ENCODE results near the gene TUT4. TPM values are rescaled to one million over a fixed set of nuclear protein-coding genes. Genes with fewer than 3 reads are reported as not detected.

Gene TUT4
- total RNA-seq, 2 donors from 2014 or later = 20.0 to 27.4 TPM

DNA sequence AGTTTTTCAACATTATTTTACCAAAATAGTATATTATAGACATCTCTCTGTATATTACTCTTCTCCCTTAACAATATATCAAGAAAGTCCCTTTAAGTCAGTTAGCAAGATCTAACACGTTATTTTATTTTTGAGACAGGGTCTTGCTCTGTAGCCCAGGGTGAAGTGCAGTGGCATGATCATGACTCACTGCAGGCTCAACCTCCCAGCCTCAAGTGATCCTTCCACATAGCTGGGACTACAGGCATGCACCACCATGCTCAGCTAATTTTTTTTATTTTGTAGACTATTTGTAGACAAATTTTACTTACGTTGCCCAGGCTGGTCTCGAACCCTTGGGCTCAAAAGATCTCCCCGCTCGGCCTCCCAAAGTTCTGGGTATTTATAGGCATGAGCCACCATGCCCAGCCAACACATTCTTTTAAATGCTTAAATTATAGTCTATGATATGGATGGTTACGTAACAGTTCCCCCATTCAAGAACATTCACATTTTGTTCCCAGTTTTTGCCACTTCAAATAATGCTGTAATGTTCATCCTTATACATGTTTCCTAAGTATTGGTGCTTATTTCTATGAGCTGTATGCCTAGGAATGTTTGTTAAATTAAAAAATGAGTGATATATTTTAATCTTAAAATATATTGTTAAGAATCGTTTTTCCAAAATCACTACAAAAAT, 70.4 kb downstream of the TUT4 start:
- intact Hi-C loops (cut with DNase I) = no loop called here
- H3K36me3 ChIP-seq = no peaks in the 10 kb centered on the region

DNA sequence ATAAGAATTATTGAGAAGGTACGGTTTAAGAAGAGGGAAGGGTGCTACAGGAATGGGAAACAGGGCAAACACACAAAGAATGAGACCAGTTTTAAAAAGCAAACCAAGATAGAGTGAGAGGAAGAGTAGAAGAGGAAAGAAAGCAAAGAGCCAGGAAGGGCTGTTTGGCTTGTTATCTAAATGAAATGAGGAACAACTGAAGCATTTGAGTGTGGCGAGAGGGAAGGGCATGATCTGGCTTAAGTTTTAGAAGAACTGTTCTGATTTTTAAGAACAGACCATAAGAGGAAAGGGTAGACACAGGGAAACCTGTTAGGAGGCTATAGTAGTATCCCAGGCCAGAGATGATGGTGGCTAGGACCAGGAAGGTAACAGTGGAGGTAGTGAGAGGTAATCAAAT, 73.8 kb downstream of the TUT4 start:
- no peaks in the 10 kb centered on the region for H3K9me3 ChIP-seq
- H3K4me3 ChIP-seq = no peak overlapping the region
- no peaks in the 10 kb centered on the region for H3K36me3 ChIP-seq
- H3K4me1 ChIP-seq = no peaks in the 10 kb centered on the region
- DNase-seq = no peak
- H3K27me3 ChIP-seq = no peaks in the 10 kb centered on the region
- no peak overlapping the region for H3K27ac ChIP-seq
- TF ChIP-seq, protein P1, sequence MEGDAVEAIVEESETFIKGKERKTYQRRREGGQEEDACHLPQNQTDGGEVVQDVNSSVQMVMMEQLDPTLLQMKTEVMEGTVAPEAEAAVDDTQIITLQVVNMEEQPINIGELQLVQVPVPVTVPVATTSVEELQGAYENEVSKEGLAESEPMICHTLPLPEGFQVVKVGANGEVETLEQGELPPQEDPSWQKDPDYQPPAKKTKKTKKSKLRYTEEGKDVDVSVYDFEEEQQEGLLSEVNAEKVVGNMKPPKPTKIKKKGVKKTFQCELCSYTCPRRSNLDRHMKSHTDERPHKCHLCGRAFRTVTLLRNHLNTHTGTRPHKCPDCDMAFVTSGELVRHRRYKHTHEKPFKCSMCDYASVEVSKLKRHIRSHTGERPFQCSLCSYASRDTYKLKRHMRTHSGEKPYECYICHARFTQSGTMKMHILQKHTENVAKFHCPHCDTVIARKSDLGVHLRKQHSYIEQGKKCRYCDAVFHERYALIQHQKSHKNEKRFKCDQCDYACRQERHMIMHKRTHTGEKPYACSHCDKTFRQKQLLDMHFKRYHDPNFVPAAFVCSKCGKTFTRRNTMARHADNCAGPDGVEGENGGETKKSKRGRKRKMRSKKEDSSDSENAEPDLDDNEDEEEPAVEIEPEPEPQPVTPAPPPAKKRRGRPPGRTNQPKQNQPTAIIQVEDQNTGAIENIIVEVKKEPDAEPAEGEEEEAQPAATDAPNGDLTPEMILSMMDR (IDR thresholded peaks at IDR 0.05) = no peak
- intact Hi-C loops (cut with DNase I) = no loop called here
- no peak overlapping the region for H3K9ac ChIP-seq (ENCODE audit: low read depth in 2 of 2, low read length in 2 of 2)

More for the DNA sequence above, 70.4 kb downstream of the TUT4 start:
- TF ChIP-seq, protein P1 (IDR thresholded peaks at IDR 0.05) = no peak
- Histone ChIP-seq H3K27ac (no peak overlapping the region), H3K9ac (ENCODE audit: low read depth in 2 of 2, low read length in 2 of 2) (no peak overlapping the region), H3K9me3 (no peaks in the 10 kb centered on the region), H3K4me1 (no peaks in the 10 kb centered on the region), H3K4me3 (no peak overlapping the region), H3K27me3 (no peaks in the 10 kb centered on the region)
- no peak for DNase-seq

GRCh38 chr1:52477876-52478275, 75.0 kb downstream of the TUT4 start:
- Histone ChIP-seq H3K27ac (no peak overlapping the region), H3K4me3 (no peak overlapping the region), H3K9ac (ENCODE audit: low read depth in 2 of 2, low read length in 2 of 2) (no peak overlapping the region), H3K4me1 (no peaks in the 10 kb centered on the region), H3K27me3 (no peaks in the 10 kb centered on the region), H3K36me3 (no peaks in the 10 kb centered on the region), H3K9me3 (no peaks in the 10 kb centered on the region)
- TF ChIP-seq, protein P1 (IDR thresholded peaks at IDR 0.05) = no peak
- DNase-seq = no peak
- intact Hi-C loops (cut with DNase I) = no loop called here

GRCh38 chr1:52476943-52477342, 75.9 kb downstream of the TUT4 start:
- Histone ChIP-seq H3K9ac (ENCODE audit: low read depth in 2 of 2, low read length in 2 of 2) (no peak overlapping the region), H3K4me1 (no peaks in the 10 kb centered on the region), H3K27me3 (no peaks in the 10 kb centered on the region), H3K36me3 (no peaks in the 10 kb centered on the region), H3K27ac (no peak overlapping the region), H3K4me3 (no peak overlapping the region), H3K9me3 (no peaks in the 10 kb centered on the region)
- DNase-seq = no peak
- intact Hi-C loops (cut with DNase I) = no loop called here
- TF ChIP-seq, protein P1 (IDR thresholded peaks at IDR 0.05) = no peak

DNA sequence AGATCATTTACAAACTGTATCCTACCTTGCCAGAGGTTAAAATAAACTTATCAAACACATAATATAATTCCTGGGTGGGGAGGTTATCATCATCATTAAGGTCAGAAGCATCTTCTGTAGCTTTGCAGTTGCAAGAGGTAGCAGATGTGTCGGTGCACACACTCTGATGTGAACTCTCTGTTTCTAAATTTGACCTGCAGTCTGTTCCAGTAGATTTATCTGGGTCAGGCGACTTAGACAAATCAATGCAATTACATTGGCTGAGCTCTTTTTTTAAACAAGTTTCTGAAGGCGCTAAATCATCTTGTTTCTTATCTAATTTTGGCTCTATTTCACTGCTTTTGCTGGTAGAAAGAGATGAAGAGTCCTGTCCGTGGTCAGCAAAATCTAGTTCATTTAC, 78.1 kb downstream of the TUT4 start:
- no peak overlapping the region for H3K4me3 ChIP-seq
- no peaks in the 10 kb centered on the region for H3K9me3 ChIP-seq
- no peaks in the 10 kb centered on the region for H3K4me1 ChIP-seq
- no peak overlapping the region for H3K27ac ChIP-seq
- no peaks in the 10 kb centered on the region for H3K27me3 ChIP-seq
- no peak for DNase-seq
- no peaks in the 10 kb centered on the region for H3K36me3 ChIP-seq
- TF ChIP-seq, protein P1 (IDR thresholded peaks at IDR 0.05) = no peak
- intact Hi-C loops (cut with DNase I) = no loop called here
- no peak overlapping the region for H3K9ac ChIP-seq (ENCODE audit: low read depth in 2 of 2, low read length in 2 of 2)

Measured in colonic mucosa (tissue), 4 donors.